ENCODE data around the gene KRTAP4-8.
"Not testable (repeated sequence)": the region's sequence is repeated elsewhere in the genome, so short reads cannot be mapped to it uniquely, and the experiment has no call there.

The KRTAP4-8 gene

GRCh38 chr17:41063449-41063848 lies 34.5 kb downstream of the KRTAP4-8 start:
- no peak for DNase-seq

- no peak for DNase-seq
These were observed 36.0 kb downstream of the KRTAP4-8 start for GRCh38 chr17:41061964-41062363.

GRCh38 chr17:41060052-41060604 lies 37.8 kb downstream of the KRTAP4-8 start, which contains the start of gene KRTAP2-3:
TSS of gene KRTAP2-3 (minus strand) at chr17:41060114. CDS start at chr17:41060050, 64 bp downstream.
- no peak for DNase-seq

- not testable (repeated sequence) for DNase-seq
These were observed 38.5 kb downstream of the KRTAP4-8 start for GRCh38 chr17:41059276-41060051.

- DNase-seq, result no peak
These were observed 39.2 kb downstream of the KRTAP4-8 start for GRCh38 chr17:41058741-41059140.

- no peak for DNase-seq
These were observed 40.4 kb downstream of the KRTAP4-8 start for GRCh38 chr17:41057547-41057946.

- not testable (repeated sequence) for DNase-seq
These were observed 42.8 kb downstream of the KRTAP4-8 start, which contains the start of gene KRTAP2-2 for GRCh38 chr17:41055130-41055529. TSS of gene KRTAP2-2 (minus strand) at chr17:41055230. CDS start at chr17:41055211, 19 bp downstream.

- not testable (repeated sequence) for DNase-seq
These were observed 43.4 kb downstream of the KRTAP4-8 start for GRCh38 chr17:41054556-41054955.

- DNase-seq, result no peak
These were observed 43.9 kb downstream of the KRTAP4-8 start for GRCh38 chr17:41054025-41054424.

- DNase-seq, result no peak
These were observed 45.4 kb downstream of the KRTAP4-8 start for GRCh38 chr17:41052566-41052965.

- no peak for DNase-seq
These were observed 48.8 kb downstream of the KRTAP4-8 start for GRCh38 chr17:41049110-41049509.

- no peak for DNase-seq
These were observed 49.5 kb downstream of the KRTAP4-8 start for GRCh38 chr17:41048441-41048840.
